Heart left ventricle (tissue), 13 donors: Measurements from ENCODE around the gene MEGF11.

Experiments used
- POLR2A ChIP-seq, 2 donors: fragments of 450-650 bp; IDR thresholded peaks; one replicate each; pipeline ENCODE4 v1.6.1; 2017; ENCODE audit warnings: antibody characterized with exemption in 2 of 2, mild to moderate bottlenecking in 2 of 2, moderate library complexity in 2 of 2
- TF ChIP-seq, protein P1 (sequence below), 12 donors: fragments of 200-600 bp; sonication (generic) in 4 of 12; IDR thresholded peaks; one replicate each; pipeline versions ENCODE4 v1.5.0 to v1.8.0; 2018 to 2022; ENCODE audit warnings: antibody characterized with exemption in 12 of 12, mild to moderate bottlenecking in 5 of 12
- donor health status: ischemic (EF 13 %, LVEDD 7.1; RV severe dilation, severe dysfunction).
- donor health status: DM: no; HTN: yes; CAD: no.
- donor health status: DM: no; HTN: no; CAD: no.
- donor health status: ischemic (EF 25% LVEDD 6.9; RV normal size, moderate dysfunction).
- donor health status: ischemic (EF 25% LVEDD 5.7; RV mildly dilated, moderate dysfunction).
- donor health status: ischemic (EF 35%, LVEDD 5.7; RV mildly dilated, moderate dysfunction).
- donor health status: nonischemic (EF 11% LVEDD 7.7; RV severe dilation, severe dysfunction).
- donor health status: DM: yes; HTN: yes; CAD: no.
- donor health status: PGD.
- donor health status: ischemic (EF 29% LVEDD 5.4; RV normal size, mild dysfunction).
- donor health status: nonischemic (EF 23%, LVEDD 6.1; RV moderate dilation, normal function).

GRCh38 chr15:66071921-66072295 lies 181.6 kb downstream of the MEGF11 start:
- TF ChIP-seq, protein P1, sequence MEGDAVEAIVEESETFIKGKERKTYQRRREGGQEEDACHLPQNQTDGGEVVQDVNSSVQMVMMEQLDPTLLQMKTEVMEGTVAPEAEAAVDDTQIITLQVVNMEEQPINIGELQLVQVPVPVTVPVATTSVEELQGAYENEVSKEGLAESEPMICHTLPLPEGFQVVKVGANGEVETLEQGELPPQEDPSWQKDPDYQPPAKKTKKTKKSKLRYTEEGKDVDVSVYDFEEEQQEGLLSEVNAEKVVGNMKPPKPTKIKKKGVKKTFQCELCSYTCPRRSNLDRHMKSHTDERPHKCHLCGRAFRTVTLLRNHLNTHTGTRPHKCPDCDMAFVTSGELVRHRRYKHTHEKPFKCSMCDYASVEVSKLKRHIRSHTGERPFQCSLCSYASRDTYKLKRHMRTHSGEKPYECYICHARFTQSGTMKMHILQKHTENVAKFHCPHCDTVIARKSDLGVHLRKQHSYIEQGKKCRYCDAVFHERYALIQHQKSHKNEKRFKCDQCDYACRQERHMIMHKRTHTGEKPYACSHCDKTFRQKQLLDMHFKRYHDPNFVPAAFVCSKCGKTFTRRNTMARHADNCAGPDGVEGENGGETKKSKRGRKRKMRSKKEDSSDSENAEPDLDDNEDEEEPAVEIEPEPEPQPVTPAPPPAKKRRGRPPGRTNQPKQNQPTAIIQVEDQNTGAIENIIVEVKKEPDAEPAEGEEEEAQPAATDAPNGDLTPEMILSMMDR (IDR thresholded peaks at IDR 0.05), result no peak
- TF ChIP-seq POLR2A (IDR thresholded peaks at IDR 0.05), result no peak
